ENCODE data around the gene TCAP.

DNA sequence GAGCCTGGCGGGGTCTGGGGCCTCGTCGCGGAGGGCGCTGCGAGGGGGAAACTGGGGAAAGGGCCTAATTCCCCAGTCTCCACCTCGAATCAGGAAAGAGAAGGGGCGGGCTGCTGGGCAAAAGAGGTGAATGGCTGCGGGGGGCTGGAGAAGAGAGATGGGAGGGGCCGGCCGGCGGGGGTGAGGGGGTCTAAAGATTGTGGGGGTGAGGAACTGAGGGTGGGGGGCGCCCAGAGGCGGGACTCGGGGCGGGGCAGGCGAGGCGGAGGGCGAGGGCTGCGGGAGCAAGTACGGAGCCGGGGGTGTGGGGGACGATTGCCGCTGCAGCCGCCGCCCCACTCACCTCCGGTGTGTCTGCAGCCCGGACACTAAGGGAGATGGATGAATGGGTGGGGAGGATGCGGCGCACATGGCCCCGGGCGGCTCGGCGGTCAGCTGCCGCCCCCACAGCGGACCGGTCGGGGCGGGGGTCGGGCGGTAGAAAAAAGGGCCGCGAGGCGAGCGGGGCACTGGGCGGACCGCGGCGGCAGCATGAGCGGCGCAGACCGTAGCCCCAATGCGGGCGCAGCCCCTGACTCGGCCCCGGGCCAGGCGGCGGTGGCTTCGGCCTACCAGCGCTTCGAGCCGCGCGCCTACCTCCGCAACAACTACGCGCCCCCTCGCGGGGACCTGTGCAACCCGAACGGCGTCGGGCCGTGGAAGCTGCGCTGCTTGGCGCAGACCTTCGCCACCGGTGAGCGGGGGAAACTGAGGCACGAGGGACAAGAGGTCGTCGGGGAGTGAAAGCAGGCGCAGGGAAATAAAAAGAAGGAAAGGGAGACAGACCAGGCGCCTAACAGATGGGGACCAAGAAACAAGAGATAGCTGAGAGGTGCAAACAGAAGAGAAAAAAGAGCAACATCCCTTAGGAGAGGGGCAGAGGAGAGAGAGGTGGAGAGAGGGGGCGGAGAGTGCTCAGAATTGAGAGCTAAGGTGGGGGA lies 3.1 kb downstream of the TCAP start, which contains the start of gene PNMT:
- TF ChIP-seq RCOR1 (IDR thresholded peaks at IDR 0.05; ENCODE audit: low read length) (no peak; the same call in 1 of the 2 replicates), RAD21 (IDR thresholded peaks at IDR 0.05; ENCODE audit: low read length) (peak; percentile 28; the same call in 1 of the 2 replicates), JUND (IDR thresholded peaks at IDR 0.05) (no peak)
- TF ChIP-seq, protein P1, sequence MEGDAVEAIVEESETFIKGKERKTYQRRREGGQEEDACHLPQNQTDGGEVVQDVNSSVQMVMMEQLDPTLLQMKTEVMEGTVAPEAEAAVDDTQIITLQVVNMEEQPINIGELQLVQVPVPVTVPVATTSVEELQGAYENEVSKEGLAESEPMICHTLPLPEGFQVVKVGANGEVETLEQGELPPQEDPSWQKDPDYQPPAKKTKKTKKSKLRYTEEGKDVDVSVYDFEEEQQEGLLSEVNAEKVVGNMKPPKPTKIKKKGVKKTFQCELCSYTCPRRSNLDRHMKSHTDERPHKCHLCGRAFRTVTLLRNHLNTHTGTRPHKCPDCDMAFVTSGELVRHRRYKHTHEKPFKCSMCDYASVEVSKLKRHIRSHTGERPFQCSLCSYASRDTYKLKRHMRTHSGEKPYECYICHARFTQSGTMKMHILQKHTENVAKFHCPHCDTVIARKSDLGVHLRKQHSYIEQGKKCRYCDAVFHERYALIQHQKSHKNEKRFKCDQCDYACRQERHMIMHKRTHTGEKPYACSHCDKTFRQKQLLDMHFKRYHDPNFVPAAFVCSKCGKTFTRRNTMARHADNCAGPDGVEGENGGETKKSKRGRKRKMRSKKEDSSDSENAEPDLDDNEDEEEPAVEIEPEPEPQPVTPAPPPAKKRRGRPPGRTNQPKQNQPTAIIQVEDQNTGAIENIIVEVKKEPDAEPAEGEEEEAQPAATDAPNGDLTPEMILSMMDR (IDR thresholded peaks at IDR 0.05), result peak; percentile 61
- TF ChIP-seq, protein P2, sequence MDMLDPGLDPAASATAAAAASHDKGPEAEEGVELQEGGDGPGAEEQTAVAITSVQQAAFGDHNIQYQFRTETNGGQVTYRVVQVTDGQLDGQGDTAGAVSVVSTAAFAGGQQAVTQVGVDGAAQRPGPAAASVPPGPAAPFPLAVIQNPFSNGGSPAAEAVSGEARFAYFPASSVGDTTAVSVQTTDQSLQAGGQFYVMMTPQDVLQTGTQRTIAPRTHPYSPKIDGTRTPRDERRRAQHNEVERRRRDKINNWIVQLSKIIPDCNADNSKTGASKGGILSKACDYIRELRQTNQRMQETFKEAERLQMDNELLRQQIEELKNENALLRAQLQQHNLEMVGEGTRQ (IDR thresholded peaks at IDR 0.05; ENCODE audit: borderline replicate concordance, low read depth, low read length), result no peak

Measured in SK-N-SH (cell line).